ELF-1 (cell line): ENCODE measurements around the gene RASL12.
"Not testable (repeated sequence)": the region's sequence is repeated elsewhere in the genome, so short reads cannot be mapped to it uniquely, and the experiment has no call there.

ENCODE experiments used
- DNase-seq: peaks from one replicate; pipeline ENCODE4 v3.0.0-alpha.2; 2016; ENCODE audit warnings: low read depth, low spot score

Gene RASL12

GRCh38 chr15:65075607-65076395 lies 8.0 kb upstream of the RASL12 start:
- DNase-seq: not testable (repeated sequence)

DNA sequence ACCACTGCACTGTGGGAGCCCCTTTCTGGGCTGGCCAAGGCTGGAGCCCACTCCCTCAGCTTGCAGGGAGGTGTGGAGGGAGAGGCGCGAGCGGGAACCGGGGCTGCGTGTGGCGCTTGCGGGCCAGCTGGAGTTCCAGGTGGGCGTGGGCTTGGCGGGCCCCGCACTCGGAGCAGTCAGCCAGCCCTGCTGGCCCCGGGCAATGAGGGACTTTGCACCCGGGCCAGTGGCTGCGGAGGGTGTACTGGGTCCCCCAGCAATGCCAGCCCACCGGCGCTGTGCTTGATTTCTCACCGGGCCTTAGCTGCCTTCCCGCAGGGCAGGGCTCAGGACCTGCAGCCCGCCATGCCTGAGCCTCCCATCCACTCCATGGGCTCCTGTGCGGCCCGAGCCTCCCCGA lies 7.2 kb upstream of the RASL12 start:
- not testable (repeated sequence) for DNase-seq

GRCh38 chr15:65072617-65073016 lies 4.8 kb upstream of the RASL12 start:
- DNase-seq: no peak

GRCh38 chr15:65072027-65072426 lies 4.2 kb upstream of the RASL12 start:
- no peak for DNase-seq

GRCh38 chr15:65071381-65071811 lies 3.6 kb upstream of the RASL12 start:
- no peak for DNase-seq

DNA sequence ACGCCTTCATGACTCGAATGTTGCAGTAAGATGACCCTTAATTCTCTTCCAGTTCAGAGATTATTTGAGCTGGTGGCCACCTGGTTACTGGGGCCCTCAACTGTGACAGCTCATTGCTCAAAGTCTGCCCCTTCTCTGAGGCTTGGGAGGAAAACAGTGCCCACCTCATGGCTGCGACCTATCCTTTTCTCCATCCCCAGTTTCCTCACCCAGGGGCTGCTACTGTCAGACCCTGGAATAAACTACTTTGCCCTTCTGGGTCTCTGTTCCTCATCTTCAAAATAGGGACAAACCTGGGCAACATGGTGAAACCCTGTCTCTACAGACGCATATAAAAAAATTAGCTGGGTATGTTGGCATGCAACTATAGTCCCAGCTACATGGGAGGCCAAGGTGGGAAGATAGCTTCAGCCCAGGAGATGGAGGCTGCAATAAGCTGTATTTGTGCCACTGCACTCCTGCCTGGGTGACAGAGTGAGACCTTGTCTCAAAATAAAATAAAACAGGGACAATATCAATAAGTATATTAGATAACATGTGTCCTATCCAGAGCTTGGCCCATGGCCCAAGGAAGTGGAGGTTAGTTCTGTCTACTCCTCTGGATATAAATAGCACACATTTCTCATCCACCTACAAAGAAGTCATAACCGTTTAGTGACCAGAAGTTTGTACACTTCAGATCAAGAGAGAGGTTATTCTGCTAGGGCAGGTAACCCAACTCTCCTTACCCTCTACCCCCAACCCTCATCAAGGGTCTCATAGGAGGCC lies 2.2 kb upstream of the RASL12 start:
- DNase-seq: no peak

GRCh38 chr15:65069179-65069578 lies 1.4 kb upstream of the RASL12 start:
- no peak for DNase-seq

DNA sequence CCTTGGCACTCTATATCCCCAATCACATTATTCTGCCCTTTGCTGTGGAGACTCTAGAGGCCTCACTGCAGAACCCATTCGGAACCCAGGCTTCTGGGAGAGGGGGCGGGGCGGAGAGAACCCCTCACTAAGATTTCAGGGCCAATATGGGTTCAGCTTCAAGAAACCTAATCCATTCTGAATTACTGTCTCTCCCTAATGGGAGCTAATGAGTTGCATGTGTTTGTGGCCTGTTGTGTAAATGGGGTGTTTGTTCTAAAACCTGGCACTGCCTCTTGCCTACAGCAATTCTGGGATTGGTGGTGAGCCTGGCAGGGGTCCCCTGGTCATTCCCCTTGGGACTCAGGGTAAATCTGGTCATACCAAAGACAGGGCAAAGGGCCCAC lies 605 bp upstream of the RASL12 start:
- no peak for DNase-seq

DNA sequence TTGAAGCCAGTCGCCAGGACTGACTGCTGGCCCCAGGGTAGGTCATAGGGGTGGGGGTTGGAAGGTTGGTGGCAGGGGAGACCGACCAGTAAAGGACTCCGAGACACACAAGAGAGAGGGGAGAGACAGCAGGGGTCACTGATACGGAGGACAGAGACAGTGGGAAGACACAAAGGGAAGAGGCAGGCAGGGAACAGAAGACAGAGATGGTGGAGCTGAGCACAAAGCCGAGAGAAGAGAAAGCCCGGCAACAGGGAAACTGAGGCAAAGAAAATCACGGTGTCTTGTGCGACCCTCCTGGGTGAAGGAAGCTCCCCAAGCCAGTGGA lies 510 bp downstream of the RASL12 start:
- DNase-seq: peak; percentile 76

- peak; percentile 74 for DNase-seq
Observed at GRCh38 chr15:65066635-65067316, 1.0 kb downstream of the RASL12 start.

DNA sequence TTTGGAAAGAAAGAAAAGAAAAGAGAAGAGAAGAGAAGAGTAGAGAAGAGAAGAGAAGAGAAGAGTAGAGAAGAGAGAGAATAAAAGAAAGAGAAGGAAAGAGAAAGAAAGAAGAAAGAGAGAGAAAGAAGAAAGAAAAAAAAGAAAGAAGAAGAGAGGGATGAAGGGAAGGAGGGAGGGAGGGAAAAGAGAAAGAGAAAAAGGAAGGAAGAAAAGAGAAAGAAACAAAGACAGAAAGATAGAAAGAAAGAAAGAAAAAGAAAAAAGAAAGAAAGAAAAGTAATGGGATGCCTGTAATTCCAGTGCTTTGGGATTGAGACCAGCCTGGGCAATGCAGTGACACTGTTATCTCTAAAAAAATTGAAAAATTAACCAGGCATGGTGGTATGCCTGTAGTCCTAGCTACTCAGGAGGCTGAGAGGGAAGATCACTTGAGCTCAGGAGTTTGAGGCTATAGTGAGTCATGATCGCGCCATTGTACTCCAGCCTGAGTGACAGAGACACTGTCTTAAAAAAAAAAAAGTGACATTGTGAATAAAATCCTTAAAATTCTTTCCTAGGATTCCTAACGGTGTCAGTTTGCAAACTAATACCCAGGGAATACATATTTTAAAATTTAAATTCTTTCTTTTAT lies 1.7 kb downstream of the RASL12 start:
- DNase-seq: no peak

GRCh38 chr15:65062726-65063125 lies 5.1 kb downstream of the RASL12 start:
- peak; percentile 35 for DNase-seq

GRCh38 chr15:65062061-65062460 lies 5.7 kb downstream of the RASL12 start:
- DNase-seq: no peak

DNA sequence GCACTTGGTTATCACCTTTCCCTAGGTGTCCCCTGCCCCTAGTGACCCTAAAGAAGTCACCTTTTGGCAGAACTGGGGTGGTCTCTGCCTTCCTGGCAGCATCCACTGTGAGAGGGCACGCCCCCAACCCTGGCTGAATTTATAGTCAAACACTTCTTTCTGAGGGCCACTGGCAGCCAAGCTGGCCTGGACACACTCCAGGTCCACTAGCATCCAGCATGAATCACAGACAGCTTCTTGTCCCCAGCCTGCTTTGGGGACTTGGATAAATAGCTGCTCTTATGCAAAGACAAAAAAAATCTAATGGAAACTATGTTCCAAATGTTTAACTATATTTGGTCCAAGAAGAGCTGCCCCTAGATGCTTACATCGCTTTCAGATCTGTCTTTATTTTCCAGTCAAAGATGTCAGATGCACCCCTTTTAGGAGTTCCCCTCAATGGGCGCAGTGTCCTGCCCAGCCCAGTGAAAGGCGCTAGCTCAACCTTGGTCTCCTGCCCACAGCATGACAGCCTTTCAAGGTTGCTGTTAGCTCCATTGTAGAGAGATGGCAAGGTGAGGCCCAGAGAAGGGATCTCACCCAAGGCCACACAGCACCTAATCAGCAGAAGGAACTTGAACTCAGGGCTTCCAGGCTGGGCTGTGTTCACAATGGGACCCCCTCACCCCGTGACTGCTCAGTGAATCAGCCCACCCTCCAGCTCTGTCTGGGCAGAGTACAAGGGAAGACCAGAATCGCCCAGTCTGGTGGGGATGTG lies 7.0 kb downstream of the RASL12 start:
- no peak for DNase-seq

- no peak for DNase-seq
Observed at GRCh38 chr15:65059931-65060596, 7.7 kb downstream of the RASL12 start.

DNA sequence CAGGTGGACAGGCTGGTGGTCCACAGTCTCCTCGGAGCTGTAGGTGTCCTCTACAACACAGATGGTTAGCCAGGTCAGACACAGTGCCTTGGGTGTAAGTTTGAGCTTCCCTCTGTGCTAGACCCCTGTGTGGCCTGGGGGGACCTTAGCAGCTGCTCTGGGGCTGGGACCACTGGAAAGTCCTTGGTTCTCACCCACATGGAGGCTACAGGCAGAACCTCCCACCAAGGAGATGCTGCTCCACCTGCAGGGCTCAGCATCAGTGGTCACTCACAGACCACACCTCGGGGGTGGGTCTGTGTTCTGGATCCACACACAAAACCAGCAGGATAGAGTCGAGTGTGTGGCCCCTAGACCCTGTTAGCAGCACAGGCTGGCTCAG lies 8.4 kb downstream of the RASL12 start:
- no peak for DNase-seq

GRCh38 chr15:65058394-65059368 lies 9.1 kb downstream of the RASL12 start:
- DNase-seq: no peak

- DNase-seq: no peak
Observed at GRCh38 chr15:65057549-65057940, 10.2 kb downstream of the RASL12 start.

- DNase-seq: peak; percentile 39
Observed at GRCh38 chr15:65056868-65057548, 10.8 kb downstream of the RASL12 start.
